GM18951 (cell line): ENCODE data around the gene LEMD1.

Experiments
- POLR2A ChIP-seq: IDR thresholded peaks from 4 replicates; pipeline ENCODE4 v1.6.1; 2011; ENCODE audit warnings: mild to moderate bottlenecking; ENCODE audit not compliant: insufficient read length, insufficient read depth; ENCODE audit errors: extremely low read depth
- in situ Hi-C: fragments of 300-500 bp; cut with MboI; formaldehyde crosslinking; loops from one replicate; pipeline ENCODE4 v1.12.0; 2022; ENCODE audit warnings: low sequenced_read_pairs, mixed read lengths, inconsistent platforms; ENCODE audit not compliant: unreplicated experiment

Gene LEMD1

GRCh38 chr1:205451202-205451601 is 29.3 kb upstream of the LEMD1 start:
- TF ChIP-seq POLR2A: no peak
- in situ Hi-C loops: no loop called here

GRCh38 chr1:205450448-205450847 is 28.6 kb upstream of the LEMD1 start:
- in situ Hi-C loops: no loop called here
- TF ChIP-seq POLR2A: no peak

- in situ Hi-C loops: no loop called here
- TF ChIP-seq POLR2A: no peak
Measured at GRCh38 chr1:205449750-205450443, 28.0 kb upstream of the LEMD1 start.

GRCh38 chr1:205449254-205449749 is 27.4 kb upstream of the LEMD1 start:
- in situ Hi-C loops: no loop called here
- TF ChIP-seq POLR2A: no peak

GRCh38 chr1:205448540-205449253 is 26.8 kb upstream of the LEMD1 start:
- in situ Hi-C loops: no loop called here
- no peak for TF ChIP-seq POLR2A

- in situ Hi-C loops: no loop called here
Measured at GRCh38 chr1:205447457-205448341, 25.8 kb upstream of the LEMD1 start.

GRCh38 chr1:205446828-205447227 is 25.0 kb upstream of the LEMD1 start:
- no peak for TF ChIP-seq POLR2A
- in situ Hi-C loops: no loop called here

More at GRCh38 chr1:205447457-205448341, 25.8 kb upstream of the LEMD1 start:
- no peak for TF ChIP-seq POLR2A

- in situ Hi-C loops: no loop called here
Measured at GRCh38 chr1:205445646-205445935, 23.7 kb upstream of the LEMD1 start.

GRCh38 chr1:205444931-205445645 is 23.2 kb upstream of the LEMD1 start:
- in situ Hi-C loops: no loop called here
- no peak for TF ChIP-seq POLR2A

More at GRCh38 chr1:205445646-205445935, 23.7 kb upstream of the LEMD1 start:
- no peak for TF ChIP-seq POLR2A

- TF ChIP-seq POLR2A: no peak
- in situ Hi-C loops: no loop called here
Measured at GRCh38 chr1:205444300-205444930, 22.6 kb upstream of the LEMD1 start.

GRCh38 chr1:205443585-205444299 is 21.9 kb upstream of the LEMD1 start:
- TF ChIP-seq POLR2A: no peak
- in situ Hi-C loops: no loop called here
